Stimulated activated CD8-positive, alpha-beta memory T cell treated with anti-CD3 and anti-CD28 coated beads, Interleukin-12 subunit alpha, Interleukin-12 subunit beta, amount 100 ng/mL, for 24 hours (primary cell): ENCODE data around the gene NOTCH2.

ENCODE experiments used
- DNase-seq: peaks from one replicate; pipeline ENCODE4 v3.0.0-alpha.2; 2020; ENCODE audit errors: extremely low read depth

The NOTCH2 gene

DNA sequence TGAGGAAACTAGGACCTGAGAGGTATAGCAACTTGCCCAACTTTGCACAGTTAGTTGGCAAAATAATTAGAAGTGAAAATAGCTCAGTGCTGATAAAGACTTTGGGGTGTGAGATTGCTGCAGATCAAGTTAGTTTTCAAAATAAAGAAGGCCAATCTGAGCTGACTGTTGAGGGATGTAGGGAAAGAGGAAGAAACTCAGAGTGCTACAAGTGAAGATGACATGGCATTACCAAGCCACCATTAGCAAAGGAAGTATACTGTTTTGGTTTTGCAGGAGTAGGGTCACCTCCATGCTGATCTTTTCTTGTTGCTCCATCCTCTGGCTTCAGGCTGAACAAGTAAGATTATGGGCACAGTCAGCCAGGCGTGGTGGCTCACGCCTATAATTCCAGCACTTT is 94.5 kb downstream of the NOTCH2 start:
- no peak for DNase-seq

DNA sequence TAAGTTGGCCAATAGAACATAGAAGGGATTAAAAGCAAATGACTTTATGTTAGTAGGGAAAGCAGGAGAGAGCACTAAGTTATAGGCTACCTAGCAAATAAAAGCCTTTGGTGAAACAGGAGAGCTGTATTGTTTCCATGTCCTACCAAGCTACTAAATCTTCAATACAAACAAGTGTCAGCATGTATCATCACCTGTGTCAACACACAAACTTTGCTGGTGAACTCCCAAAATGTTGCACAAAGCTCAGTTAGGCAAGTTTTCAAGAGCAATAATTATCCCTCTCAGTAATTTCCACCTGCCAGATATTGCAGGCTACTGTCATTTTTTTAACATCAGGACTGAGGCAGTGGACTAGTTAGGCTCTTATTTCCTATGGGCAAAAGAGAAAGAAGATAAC is 95.4 kb downstream of the NOTCH2 start:
- DNase-seq: no peak

- DNase-seq: no peak
Observed at GRCh38 chr1:119971710-119972570, 97.5 kb downstream of the NOTCH2 start.

- no peak for DNase-seq
Observed at GRCh38 chr1:119968601-119969000, 100.9 kb downstream of the NOTCH2 start.

GRCh38 chr1:119968068-119968492 is 101.4 kb downstream of the NOTCH2 start:
- DNase-seq: peak; percentile 47

DNA sequence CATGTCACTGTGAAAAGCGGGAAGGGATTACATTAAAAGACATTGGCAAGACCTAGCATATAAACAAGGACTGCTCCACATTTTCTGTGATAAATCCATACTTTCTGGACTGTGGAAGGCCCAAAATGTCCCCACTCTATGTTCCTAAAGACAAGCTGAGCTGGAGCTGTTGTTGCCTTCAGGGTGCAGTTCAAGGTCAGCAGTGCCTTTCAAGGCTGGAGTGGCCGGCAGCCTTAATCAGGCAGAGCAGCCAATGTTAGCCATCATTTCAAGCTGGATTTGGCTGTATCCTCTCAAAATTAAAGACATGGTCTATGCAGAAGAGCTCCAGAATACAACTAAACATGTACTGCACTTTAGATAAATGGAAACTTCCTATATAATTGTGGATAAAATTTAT is 102.8 kb downstream of the NOTCH2 start:
- no peak for DNase-seq

- no peak for DNase-seq
Observed at GRCh38 chr1:119966020-119966419, 103.4 kb downstream of the NOTCH2 start.

- DNase-seq: no peak
Observed at GRCh38 chr1:119964673-119965363, 104.6 kb downstream of the NOTCH2 start.

GRCh38 chr1:119962296-119962968 is 107.0 kb downstream of the NOTCH2 start:
- DNase-seq: no peak

DNA sequence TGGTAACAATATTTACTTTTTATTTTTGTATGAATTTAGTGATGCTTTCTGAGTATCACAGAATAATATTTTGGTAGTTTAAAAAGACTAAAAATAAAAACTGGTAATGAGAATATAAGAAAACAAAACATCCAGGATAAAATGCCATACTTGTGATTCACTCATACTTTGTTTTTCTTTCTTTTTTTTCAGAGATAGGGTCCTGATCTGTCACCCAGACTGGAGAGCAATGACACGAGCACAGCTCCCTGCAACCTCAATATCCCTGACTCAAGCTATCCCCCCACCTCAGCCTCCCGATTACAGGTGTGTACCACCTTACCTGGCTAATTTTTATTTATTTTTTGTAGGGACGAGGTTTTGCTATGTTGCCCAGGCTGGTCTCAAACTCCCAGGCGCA is 109.0 kb downstream of the NOTCH2 start:
- DNase-seq: no peak

DNA sequence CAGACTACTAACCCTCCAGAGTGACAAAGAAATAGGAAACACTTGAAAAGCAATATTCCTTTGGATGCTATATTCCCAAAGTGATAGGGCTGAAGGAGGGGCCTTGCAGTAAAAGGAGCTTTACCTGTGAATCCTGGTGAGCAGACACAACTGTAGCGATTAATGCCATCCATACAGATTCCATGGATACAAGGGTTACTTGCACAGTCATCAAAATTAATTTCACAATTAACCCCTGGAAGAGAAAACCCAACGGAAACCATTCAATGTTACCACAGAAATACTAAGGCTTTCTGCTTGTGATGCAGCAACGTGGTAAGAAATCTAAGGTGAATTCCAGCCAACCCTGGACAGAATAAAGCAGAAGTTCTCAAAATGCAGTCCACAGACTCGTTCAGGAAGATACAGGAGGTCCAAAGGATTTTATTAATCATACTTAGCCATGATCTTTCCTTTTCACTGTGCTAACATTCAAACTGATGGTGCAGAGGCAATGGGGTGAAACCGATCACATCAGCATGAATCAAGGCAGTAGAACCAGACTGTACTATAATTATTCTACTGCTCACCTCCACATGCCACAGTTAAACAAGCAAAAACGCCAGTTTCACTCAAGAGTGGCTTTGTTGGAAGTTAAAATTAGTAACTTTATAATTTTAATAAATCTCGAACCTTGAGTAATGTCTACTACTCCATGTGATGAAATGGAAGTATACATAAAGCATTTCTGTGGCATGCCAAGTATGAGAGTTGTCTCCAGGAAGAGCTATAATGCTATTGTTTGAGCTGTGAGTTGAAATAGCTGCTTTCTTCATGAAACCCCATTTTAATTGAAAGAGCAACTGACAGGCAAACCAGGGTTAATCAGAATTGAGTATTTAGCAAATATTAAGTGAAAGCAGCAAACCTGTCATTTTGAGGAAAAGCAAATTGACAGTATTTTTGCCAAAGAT is 109.9 kb downstream of the NOTCH2 start:
- no peak for DNase-seq

GRCh38 chr1:119958223-119958622 is 111.2 kb downstream of the NOTCH2 start:
- DNase-seq: no peak

GRCh38 chr1:119956306-119956705 is 113.2 kb downstream of the NOTCH2 start:
- no peak for DNase-seq

- DNase-seq: no peak
Observed at GRCh38 chr1:119954476-119955422, 114.7 kb downstream of the NOTCH2 start.

DNA sequence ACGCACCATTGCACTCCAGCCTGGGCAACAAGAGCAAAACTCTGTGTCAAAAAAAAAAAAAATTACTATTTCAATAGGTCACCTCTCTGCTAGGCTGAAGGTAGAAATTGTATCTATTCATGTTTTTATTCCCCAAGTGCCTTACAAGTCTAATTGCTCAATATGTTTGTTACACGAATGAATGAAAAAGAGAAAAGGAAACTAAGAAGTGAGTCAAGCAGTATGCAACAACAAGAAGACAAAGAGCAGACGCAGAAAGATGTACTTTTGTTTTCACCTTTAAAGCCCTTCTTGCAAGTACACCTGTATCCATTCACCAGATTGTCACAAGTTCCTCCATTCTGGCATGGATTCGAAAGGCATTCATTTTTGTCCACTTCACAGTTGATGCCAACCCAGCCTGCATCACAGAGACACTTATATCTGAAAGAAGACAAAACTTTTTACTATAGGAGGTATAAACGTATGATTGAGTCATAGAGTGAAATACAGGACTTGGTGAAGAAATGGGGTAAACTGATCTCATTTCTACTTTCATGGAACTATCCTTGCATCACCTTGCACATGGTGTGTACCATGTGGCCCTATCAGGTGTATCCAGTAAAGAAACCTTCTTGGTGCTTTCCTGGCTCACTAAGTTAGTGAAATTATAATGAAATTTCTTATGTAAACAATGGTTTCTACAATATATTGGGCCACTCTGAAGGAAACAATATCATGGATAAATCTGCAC is 116.0 kb downstream of the NOTCH2 start:
- DNase-seq: no peak

GRCh38 chr1:119952496-119952895 is 117.0 kb downstream of the NOTCH2 start:
- DNase-seq: no peak

- DNase-seq: peak; percentile 37
Observed at GRCh38 chr1:119948342-119949214, 120.9 kb downstream of the NOTCH2 start.

- no peak for DNase-seq
Observed at GRCh38 chr1:119947468-119947867, 122.0 kb downstream of the NOTCH2 start.

DNA sequence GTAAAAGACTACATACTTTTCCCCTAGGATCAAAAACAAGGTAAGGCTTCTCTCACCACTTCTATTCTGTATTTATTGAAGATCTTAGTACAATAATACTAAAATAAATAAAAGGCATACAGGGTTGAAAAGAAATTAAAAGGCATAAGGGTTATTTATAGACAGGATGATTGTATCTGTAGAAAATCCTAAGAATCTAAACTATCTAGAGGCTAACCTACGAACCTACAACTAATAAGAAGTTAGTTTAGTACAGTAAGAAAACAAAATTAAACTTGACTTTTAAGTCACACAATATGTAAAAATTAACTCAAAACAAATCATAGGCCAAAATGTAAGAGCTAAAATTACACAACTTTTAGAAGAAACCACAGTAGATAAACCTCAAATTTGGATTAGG is 122.7 kb downstream of the NOTCH2 start:
- no peak for DNase-seq
